Mammary epithelial cell (primary cell): ENCODE results near the gene PHKA1.

Source experiments
- EZH2 ChIP-seq: IDR thresholded peaks from 2 replicates; pipeline ENCODE4 v1.6.1; 2012; ENCODE audit warnings: low read length, inconsistent platforms, borderline replicate concordance
- TF ChIP-seq, protein P1 (sequence below), 2 donors: IDR thresholded peaks in 1 of 2; conservative IDR thresholded peaks in 1 of 2; 2 replicates each; pipeline ENCODE4 v1.5.1; 2011 to 2012; ENCODE audit warnings: inconsistent platforms in 2 of 2, low read length in 2 of 2, mild to moderate bottlenecking in 2 of 2, control low read depth in 1 of 2, low read depth in 1 of 2; ENCODE audit not compliant: insufficient read depth in 1 of 2; ENCODE audit errors: extremely low read depth in 1 of 2

GRCh38 chrX:72716766-72717165 lies 2.7 kb upstream of the PHKA1 start:
- TF ChIP-seq, protein P1, sequence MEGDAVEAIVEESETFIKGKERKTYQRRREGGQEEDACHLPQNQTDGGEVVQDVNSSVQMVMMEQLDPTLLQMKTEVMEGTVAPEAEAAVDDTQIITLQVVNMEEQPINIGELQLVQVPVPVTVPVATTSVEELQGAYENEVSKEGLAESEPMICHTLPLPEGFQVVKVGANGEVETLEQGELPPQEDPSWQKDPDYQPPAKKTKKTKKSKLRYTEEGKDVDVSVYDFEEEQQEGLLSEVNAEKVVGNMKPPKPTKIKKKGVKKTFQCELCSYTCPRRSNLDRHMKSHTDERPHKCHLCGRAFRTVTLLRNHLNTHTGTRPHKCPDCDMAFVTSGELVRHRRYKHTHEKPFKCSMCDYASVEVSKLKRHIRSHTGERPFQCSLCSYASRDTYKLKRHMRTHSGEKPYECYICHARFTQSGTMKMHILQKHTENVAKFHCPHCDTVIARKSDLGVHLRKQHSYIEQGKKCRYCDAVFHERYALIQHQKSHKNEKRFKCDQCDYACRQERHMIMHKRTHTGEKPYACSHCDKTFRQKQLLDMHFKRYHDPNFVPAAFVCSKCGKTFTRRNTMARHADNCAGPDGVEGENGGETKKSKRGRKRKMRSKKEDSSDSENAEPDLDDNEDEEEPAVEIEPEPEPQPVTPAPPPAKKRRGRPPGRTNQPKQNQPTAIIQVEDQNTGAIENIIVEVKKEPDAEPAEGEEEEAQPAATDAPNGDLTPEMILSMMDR (conservative IDR thresholded peaks at IDR 0.05 in 1 of 2, IDR thresholded peaks at IDR 0.05 in 1 of 2; ENCODE audit: extremely low read depth in 1 of 2, insufficient read depth in 1 of 2, low read depth in 1 of 2, low read length in 2 of 2): no peak
- no peak for TF ChIP-seq EZH2
